ENCODE results near the gene CX3CR1.

DNA sequence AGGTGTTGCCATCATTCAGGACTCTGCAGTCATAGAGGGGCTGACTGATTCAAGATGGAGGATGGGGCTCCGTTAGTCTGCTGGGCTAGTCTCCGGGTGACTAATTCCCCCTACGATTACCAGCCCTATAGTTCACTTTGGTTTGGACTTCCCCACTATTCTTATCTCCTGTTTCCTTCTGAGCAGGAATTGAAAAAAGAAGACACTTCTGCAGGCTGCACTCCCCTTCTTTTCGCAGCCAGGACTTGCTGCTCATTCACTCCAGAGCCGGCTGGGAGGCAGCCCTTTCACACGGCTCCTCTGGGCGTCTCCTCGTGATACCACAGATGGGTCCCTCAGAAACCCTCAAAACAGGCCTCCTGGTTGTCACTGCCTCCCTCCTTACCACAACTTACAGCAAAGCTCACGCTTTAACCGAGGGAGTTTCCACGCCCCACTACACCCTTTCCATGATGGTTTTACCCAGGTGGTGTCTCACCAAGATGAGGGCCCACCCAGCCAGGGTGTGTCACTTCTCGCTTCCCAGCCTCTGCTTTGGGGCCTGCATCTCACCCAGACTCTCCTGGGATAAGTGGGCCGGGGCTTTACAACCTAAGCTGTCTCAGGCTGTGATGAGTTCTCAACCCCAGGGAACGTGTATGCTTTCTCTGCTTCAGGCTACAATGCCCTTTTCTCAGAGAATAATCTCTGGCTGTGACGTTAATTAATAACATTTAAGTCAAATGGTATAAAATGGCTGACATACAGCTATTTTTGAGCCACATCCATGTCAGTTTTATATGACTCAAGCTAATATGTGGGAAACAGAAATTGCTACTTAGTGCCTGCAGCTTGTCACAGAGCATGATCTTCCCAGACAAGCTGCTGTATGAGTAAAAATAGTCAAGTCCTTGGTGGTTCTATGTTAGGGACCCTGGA lies 11.9 kb downstream of the CX3CR1 start:
- TF ChIP-seq, protein P1, sequence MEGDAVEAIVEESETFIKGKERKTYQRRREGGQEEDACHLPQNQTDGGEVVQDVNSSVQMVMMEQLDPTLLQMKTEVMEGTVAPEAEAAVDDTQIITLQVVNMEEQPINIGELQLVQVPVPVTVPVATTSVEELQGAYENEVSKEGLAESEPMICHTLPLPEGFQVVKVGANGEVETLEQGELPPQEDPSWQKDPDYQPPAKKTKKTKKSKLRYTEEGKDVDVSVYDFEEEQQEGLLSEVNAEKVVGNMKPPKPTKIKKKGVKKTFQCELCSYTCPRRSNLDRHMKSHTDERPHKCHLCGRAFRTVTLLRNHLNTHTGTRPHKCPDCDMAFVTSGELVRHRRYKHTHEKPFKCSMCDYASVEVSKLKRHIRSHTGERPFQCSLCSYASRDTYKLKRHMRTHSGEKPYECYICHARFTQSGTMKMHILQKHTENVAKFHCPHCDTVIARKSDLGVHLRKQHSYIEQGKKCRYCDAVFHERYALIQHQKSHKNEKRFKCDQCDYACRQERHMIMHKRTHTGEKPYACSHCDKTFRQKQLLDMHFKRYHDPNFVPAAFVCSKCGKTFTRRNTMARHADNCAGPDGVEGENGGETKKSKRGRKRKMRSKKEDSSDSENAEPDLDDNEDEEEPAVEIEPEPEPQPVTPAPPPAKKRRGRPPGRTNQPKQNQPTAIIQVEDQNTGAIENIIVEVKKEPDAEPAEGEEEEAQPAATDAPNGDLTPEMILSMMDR (IDR thresholded peaks at IDR 0.05; ENCODE audit: insufficient read depth, low read depth, low read length) = no peak
- no peak for TF ChIP-seq EZH2 (IDR thresholded peaks at IDR 0.05; ENCODE audit: insufficient read depth, low read length)

Data from astrocyte (in vitro differentiated cells and primary cell).